ENCODE measurements around the gene ST6GALNAC3.
"Not testable (repeated sequence)": the region's sequence is repeated elsewhere in the genome, so short reads cannot be mapped to it uniquely, and the experiment has no call there.

Gene ST6GALNAC3

DNA sequence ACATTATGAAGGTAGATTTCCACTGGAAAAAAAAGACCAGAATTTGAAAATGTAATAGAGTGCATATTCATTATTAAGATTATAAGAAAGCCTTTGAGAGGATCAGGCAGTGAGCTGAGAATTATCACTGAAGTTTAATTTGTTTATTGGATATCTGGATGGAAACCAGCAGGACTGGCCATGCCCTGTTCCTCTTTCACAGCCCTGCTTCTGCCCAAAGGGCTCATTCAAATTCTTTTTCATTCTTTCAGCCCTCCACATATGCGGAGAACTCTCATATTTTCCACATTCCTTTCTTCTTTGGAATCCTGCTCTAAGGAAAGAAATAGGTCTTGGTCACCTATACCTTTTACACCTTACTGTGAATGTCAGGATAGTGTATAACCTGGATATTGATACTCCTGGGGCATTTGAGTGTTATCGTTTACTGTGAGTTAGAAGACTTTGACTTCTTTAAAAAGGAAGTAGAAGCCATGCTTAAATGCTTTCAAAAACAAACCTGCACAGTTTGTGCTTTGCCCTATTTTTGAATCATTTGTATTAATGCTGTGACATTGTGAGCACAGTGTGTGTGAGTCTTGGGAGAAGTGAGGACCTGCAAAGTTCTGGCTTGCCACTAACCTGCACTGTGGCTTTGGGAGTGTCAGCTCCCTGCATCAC lies 35.5 kb downstream of the ST6GALNAC3 start:
- no peak for DNase-seq

DNA sequence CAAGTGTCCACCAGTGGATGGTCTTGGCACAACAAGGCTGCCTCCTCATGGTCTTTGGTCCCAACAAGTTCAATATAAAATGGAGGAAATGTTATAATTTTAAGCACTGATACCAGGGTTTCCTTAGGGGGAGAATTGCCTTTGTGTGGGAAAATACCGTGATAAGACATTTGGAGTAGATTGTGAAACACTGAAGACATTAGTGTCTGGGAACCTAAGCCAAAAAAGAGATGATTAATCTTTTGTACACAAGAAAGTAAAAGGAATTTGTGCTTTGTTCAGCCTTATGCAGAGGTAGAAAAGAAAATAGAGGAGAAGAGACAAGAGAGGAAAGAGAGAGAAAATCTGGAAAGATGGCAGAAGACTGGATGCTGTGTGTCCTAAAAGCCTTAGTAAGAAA lies 36.1 kb downstream of the ST6GALNAC3 start:
- DNase-seq = no peak

DNA sequence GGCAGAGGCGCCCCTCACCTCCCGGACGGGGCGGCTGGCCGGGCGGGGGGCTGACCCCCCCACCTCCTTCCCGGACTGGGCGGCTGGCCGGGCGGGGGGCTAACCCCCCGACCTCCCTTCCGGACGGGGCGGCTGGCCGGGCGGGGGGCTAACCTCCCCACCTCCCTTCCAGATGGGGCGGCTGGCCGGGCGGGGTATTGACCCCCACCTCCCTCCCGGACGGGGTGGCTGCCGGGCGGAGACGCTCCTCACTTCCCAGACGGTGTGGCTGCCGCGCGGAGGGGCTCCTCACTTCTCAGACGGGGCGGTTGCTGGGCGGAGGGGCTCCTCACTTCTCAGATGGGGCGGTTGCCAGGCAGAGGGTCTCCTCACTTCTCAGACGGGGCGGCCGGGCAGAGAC lies 37.8 kb downstream of the ST6GALNAC3 start:
- DNase-seq = not testable (repeated sequence)

DNA sequence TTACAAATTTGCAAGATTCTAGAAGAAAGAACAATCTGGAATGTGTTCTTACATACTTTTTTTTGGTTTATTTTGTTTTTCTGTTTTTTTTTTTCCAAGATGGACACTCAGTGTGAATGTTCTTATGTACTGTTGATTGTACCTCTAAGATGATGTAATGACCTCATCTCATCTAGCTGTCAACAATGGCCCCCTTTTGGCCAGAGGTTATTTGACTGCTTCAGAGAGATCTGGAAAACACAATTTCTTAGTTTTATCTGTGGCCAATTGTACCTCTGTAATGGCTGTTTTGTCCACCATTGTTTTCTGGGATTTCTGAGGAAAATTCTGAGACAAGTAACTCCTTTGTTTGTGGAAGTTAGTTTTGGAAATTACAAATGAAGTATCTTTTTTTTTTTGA lies 38.9 kb downstream of the ST6GALNAC3 start:
- DNase-seq = no peak

DNA sequence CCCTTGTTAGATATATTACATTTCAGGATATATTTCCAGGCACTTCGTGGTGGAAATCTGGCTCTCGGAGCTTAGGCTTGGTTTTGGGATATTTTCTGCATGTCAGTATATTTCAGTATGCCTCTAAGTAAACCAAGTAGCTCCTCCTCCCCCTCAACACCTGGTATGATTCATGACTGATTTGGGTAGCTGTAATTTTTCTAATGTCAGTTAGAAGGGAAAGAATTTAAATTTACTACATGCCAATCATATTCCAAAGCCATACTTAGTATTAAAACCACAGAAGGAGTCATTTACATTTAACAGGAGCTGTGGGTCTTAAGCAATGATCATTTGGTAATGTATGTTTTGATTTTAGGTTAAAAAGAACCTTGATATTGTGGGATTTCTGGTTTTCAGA lies 40.6 kb downstream of the ST6GALNAC3 start:
- no peak for DNase-seq

DNA sequence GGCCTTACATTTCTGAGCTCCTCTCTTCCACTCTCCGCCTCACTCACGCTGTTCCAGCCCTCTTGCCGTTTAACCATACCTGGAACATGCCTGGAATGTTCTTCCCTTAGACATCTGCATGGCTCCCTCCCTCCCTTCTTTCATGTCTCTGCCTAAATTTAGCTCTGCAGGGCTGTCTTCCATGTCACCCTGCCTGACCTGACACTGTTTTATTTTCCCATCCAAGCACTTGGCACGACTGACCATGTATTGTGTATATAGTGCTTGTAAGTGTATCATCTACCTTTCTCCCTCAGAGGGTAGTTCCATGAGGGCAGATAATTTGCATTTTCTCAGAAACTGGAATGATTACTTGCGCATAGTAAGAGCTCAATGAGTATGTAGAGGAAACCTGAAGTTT lies 47.3 kb downstream of the ST6GALNAC3 start:
- DNase-seq = no peak

DNA sequence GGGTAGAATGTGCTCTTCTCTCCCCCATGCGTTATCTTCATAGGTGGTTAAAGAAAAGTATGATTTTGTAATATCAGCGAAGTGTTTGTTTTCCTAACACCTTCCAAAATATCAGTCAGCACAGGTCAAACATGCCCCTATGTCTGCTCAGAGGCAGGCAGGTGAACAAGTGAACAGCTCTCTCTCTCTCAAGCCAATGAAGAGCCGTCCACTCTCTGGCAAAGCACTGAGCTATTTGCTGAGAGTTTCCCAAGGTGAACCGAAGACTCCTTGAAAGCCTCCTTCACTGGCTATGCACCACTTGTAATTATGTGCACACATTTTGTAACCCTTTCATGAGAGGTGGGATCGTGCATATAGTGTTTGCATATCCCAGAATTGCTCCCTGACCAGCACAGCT lies 47.7 kb downstream of the ST6GALNAC3 start:
- no peak for DNase-seq

DNA sequence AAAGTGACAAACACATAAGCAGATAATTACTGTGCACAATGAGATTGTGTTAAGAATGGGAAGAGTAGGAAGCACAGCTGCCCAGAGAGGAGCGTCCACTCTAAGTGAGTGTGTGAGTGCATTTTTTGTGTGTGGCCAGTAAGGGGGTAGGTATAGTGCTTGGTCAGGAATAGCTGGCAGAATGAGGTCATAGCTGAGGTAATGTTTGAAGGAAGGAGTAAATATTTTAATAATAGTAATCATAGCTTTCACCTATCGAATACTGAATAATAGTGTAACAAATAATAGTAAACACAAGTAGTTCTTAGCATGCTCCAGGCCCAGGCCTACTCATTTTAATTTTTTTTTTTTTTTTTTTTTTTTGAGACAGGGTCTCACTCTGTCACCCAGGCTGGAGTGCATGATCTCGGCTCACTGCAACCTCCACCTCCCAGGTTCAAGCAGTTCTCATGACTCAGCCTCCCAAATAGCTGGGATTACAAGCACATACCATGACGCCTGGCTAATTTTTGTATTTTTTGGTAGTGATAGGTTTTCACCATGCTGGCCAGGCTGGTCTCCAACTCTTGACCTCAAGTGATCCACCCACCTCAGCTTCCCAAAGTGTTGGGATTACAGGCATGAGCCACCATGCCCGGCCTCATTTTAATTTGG lies 49.0 kb downstream of the ST6GALNAC3 start:
- DNase-seq = not testable (repeated sequence)

DNA sequence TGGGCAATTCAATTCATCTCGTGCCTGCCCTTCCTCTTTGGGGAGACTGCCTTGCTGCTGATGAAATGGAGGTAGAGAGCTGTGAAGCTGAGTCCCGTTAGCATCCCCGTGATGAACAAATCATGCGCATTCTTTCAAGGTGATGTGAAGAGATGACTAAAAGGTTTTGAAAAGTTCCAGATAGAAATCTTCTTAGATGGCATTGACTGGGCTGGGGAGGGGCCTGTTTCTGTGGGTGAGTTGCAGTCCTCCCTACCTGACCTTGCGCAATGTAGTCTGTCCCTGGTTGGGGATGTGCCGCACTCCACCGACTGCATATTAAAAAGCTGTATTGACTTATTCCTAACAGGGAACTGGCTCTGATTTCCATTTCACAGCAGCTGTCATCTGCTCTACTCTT lies 49.6 kb downstream of the ST6GALNAC3 start:
- DNase-seq = no peak

DNA sequence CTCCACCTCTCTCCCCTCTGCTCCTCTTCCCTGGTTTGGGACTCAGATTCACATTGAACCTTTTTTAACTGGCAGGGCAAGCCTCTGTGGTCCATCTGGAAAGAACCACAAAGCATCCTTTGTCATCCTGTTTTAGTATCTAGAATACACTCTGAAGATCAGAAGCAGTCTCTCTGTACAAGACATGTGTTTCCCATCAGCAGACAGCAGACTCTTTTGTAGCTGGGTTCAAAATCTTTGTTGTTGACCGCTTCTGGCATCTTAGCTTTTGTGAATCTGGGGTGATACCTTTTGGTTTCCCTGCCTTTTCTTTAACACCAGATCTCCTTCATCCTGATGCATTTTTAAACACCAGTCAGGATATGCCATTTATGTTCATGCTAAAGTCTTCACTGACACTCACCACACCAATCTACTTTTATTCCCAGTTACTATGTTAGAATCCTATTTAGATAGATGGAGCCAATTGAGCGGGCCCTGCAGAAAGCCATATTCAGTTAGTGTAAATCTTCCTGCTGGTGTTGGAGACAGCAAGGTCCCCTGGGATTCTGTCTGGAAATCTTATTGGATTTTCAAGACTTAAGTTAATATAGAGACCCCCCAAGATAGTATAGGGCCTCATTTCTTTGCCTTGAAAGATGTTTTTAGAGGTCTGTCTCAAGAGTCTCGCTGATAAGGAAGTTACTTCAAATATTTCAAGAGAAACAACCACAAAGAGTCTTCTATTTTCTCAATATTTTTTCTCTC lies 51.1 kb downstream of the ST6GALNAC3 start:
- no peak for DNase-seq

DNA sequence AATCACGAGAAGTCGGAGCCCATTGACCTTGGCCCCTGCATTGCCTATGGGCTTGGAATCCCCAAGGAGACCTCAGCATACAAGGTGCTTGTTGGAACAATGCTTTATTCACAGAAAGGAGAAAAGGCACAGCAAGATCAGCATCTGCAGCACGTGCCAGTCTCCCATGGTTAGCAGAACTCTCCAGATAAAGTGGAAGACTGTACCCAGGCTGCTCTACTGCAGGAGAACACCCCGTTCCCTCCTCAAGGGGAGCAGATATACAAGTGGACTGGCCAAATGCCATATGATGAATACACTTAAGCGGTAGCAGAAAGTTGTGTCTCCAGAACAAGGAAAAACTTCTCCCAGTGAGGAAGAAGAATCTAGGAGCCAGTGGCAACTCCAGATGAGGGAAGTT lies 53.5 kb downstream of the ST6GALNAC3 start:
- DNase-seq = no peak

DNA sequence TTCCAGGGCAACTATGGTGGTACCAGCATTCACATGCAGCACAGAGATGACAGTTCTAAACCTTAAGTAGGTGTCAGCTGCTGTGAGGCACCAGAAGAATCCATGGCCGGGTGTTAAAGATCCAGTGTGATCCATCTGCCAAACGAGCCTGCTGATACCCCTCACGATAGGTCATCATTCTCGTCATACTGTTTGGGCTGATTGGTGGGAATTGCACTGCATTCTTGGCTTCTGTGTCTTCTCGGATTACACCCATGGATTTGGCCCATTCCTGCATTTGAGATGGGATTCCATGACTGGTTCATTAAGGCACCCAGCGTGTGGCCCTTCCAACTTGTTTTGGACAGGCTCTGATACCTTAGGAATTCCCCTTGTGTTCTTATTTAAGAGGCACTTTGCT lies 55.2 kb downstream of the ST6GALNAC3 start:
- DNase-seq = no peak

DNA sequence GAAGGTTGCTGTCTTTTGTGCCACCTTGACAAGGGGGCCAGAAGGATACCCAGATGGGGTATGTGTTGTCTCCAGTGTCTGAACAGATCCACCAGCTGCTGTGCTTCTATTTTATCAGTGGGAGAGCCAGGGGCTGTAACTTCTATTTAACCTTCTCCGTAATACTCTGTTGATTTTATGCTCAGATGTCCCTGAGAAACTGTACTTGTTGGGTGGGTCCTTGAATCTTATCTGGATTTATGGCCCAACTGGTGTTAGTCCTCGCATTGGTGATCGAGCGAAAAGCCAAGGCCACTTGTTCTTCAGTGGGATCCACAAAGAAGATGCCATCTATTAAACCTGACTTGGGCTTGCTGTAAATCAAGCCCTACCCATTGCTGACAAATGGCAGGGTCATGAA lies 56.4 kb downstream of the ST6GALNAC3 start:
- DNase-seq = no peak

DNA sequence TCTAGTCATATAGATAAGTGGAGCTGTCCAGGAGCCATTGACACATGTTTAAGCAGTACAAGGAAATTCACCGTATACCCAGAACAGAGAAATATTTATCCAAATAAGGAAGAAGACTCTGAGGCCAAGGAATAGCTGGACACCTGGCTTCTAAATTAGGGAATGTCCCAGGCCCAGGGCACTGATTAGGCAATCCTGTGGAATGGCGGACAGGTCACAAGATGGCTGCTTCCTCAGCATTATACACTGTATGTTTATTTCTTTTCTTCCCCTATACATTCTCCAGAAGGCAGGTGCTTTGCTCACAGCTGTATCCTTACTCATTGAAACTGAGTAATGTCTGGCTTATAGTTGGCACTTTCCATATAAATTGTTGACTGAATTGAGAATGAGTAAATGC lies 59.4 kb downstream of the ST6GALNAC3 start:
- DNase-seq = no peak

DNA sequence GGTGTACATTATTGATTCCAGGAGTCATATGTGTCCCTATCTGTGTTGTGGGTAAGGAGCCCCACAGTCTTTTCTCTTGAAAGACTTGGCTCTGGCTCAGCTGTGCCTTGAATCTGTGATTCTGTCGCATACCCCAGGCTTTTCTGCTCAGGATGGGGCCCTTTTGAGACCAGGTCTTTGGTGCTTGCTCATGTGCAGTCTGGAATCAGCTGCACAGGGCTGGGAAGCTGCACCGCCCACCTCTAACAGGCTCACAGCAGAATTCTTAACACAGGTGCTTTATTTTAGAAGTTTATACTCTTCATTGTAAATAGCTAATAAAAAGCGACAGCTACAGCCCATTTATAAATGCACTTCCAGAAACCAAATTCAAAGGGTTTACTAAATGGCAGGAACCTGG lies 61.3 kb downstream of the ST6GALNAC3 start:
- no peak for DNase-seq

DNA sequence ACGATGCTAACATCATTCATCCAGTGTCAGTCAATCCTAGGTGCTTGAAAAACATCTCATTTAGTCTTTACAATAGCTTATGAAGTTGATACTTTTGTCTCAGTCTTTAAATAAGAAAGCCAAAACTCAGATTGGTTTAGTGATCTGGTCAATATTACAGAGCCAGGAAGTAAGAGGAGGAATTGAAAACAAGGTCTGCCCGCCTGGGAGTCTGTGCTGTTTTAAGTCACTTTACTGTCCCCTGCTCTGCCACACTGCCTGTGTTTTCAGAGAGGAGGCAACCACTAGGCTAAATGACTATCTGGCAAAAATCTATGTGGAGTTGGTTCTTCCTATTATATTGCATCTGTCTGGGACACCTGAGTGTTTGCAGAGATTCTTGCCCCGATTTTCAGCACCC lies 62.3 kb downstream of the ST6GALNAC3 start:
- DNase-seq = no peak

DNA sequence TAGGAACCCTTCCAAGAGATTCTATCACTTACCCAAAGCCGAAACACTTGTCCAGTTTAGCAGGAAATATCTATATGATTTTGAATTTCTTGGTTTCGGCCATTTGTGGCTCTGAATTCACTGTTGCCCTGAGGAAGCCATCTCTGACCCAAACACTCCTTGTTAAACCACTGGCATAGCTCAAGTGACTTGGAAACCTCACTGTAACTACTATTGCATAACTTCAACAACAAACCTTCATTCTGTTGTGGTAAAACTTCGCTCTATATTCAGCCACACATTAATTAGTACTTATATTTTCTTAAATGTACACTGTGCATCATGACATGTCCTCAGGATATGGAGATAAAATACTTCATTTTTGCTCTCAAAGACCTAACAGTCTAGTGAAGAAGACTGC lies 63.2 kb downstream of the ST6GALNAC3 start:
- DNase-seq = no peak

DNA sequence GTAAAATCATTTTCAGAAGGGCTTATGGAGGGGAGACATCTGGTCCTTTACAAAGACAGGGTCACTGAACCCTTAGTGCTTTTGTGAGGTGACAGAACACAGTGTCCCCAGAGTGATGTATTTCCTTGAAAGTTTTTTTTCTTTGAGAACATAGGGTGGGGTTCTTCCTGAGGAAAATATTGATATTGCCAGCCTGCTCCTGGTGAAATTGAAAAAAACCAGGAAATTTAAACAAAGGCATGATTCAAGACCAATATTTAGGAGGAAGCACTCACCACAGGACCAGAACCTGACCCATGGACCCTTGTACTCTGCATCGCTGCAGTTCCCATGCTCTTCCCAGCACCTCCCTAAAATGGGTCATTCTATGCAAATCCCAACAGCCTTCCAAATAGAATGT lies 63.7 kb downstream of the ST6GALNAC3 start:
- DNase-seq = no peak

DNA sequence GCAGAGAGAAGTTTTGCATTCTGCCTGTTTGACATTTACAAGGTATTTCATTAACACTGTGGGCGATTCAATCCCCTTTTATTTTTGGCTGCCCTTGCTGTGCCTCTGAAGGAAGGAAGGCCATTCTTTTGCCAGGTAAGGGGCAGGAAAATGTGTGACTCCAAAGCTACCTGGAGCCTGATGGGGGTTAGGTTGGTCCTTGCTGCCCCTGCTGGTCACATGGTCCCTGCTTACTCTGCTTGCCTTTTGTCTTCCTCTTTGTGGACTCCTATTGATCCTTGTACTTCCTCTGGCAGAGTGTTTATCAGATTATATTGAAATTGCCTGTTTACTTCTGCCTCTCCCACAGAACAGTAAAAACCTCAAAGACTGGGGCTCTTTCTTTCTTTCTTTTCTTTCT lies 65.7 kb downstream of the ST6GALNAC3 start:
- no peak for DNase-seq

DNA sequence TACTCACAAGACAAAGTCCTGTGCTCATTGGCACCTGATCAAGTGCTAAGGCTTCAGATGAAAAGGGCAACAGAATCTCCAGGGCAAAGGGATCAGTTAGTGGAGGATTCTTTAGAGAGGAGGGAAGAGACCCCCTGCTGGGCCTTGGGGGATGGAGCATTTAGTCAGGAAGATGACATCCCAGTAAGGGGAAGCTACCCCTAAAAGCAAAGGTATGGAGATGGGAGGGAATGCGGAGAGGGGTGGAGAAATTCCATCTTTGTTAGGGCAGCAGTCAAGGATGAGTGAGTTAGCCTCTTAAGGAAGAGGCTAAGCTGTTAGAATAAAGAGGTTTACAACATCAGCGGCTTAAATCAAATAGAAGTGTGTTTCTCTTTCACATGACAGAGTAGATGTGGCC lies 67.4 kb downstream of the ST6GALNAC3 start:
- no peak for DNase-seq

DNA sequence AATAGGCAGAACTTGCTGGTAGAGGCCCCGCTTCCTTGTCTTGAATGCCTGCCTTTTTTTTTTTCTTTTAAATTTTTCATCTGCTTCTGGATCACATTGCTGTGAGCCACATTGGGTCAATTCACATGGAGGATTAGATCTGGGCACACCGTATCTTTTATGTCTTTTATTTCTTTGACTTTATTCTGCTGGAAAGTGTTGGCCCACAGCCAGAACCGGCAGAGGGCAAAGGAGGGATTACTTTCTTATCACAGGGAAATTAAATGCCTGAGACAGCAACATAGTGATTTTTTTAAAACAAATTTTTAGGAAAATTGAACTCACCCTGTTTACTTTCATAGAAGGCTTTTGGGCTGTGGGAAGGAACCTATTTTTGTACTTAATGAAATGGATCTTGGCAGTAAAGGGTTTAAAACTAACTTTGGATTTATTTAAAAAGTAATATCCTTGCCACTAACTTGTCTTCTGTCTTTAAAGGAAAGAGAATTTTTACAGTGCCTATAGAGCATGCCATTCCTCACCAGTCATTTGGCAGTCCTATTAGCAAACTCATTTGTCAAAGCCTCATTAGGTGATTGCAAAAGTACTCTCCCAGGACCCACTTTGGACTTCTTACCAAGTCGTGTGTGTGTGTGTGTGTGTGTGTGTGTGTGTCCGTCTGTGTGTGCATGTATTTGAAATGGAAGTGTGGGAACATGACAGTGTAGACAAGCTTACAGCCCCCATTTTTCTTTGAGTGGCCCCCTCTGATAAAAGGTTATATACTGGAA lies 68.4 kb downstream of the ST6GALNAC3 start:
- no peak for DNase-seq

DNA sequence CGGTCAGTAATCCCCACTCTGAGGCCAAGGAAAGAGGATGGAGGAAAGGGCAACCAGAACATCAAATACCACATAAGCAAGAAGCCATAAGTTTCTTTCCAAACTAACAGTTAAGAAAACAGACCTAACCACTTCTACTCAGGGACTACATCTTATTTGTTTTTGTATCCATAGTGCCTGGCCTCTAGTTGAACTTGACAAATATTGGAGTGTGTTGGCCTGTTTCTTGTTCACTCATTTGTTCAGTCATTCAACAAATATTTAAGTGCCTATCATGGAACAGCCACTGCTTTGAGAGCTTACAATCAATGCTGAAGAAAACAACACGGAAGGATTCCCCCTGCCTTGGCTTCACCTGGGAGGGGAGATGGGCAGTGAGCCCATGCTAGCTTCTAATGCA lies 69.7 kb downstream of the ST6GALNAC3 start:
- no peak for DNase-seq

DNA sequence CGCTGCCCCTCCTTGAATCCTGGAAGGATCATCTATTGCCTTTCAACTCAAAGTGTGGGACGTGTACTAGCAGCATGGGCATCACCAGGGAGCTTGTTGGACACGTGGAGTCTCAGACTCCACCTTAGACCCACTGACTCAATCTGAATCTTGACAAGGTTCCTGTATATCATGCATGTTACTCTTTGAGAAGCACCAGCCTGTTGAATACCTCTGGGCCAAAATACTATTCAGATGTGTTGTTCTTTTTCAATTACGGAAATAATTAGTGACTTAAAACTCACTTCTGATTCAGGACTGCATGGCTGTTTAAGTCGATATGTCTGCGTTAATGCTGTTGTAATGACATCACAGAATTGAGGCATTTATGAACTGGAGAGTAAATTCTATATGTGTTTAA lies 70.8 kb downstream of the ST6GALNAC3 start:
- no peak for DNase-seq

DNA sequence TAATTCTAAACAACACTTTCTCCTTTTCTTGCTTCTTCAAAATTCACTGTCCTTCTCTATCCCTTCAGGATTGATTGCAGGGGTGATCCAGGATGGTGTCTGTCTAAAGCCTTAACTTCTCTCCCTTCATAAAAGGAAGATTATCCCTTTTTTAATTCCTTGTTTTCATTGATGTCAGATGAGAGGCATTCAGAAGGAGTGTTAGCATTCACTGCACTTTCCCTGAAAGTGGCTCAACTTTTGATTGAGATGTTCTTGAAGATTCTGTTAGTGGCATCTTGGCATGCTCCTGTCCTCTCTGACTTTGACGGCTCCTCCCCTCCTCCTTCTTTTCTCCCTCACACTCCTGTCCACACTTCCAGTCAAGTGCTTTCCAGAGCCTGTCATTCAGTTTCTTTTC lies 71.6 kb downstream of the ST6GALNAC3 start:
- DNase-seq = no peak
